ENCODE measurements around the gene SLC25A21. TPM values are rescaled to one million over a fixed set of nuclear protein-coding genes. Genes with fewer than 3 reads are reported as not detected.
"Not testable (repeated sequence)": the region's sequence is repeated elsewhere in the genome, so short reads cannot be mapped to it uniquely, and the experiment has no call there.

Gene SLC25A21
- total RNA-seq, 1 donor from 2014 or later = 1.2 TPM

DNA sequence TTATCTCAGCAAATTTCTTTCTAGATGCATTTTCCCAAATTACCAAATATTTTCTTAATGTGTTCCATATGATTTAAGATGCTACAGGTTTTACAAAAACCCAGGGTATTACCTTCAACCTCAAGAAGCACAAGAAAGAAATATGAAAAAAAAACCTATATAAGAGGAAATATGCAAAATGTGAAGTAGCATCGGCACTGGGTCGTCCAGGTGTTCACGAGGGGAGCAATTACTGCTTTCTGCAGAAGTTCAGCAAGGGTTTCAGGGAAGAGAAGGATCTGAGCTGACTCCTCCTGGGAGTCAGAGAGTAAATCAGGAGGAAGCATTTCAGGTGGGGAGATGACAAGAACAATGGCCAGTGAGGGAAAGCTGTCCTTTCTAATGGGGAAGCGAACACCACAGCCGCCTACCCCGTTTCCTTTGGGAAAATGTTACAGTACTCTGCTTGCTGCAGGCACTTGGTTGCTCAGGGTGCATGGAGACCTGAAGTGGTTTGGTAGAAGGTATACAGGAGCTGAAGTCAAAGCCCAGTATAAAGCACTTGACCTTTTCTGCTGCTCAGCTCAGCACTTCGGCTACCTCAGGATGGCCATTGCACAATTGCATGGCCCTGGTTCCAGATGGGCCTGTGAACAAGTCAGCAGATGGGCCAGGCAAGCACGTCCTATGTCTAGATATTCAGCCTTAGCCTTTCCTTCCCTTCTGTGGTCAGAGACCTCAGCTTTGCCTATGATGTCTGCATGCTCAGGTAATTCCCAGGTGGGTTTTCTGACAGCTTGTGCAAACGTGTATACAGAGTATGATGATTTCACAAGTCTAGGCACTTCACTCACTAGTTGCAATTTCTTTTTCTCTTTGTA lies 355.1 kb downstream of the SLC25A21 start:
- H3K4me1 Mint-ChIP-seq (ENCODE audit: unreplicated experiment) = peaks cover 2% of the 10 kb centered on the region
- no peak overlapping the region for H3K4me3 Mint-ChIP-seq (ENCODE audit: unreplicated experiment)
- no peaks in the 10 kb centered on the region for H3K9me3 Mint-ChIP-seq (ENCODE audit: unreplicated experiment)
- H3K27ac Mint-ChIP-seq (ENCODE audit: unreplicated experiment) = no peak overlapping the region
- no peaks in the 10 kb centered on the region for H3K27me3 Mint-ChIP-seq (ENCODE audit: unreplicated experiment)
- no peaks in the 10 kb centered on the region for H3K36me3 Mint-ChIP-seq (ENCODE audit: low read depth, unreplicated experiment)
- TF ChIP-seq, protein P1, sequence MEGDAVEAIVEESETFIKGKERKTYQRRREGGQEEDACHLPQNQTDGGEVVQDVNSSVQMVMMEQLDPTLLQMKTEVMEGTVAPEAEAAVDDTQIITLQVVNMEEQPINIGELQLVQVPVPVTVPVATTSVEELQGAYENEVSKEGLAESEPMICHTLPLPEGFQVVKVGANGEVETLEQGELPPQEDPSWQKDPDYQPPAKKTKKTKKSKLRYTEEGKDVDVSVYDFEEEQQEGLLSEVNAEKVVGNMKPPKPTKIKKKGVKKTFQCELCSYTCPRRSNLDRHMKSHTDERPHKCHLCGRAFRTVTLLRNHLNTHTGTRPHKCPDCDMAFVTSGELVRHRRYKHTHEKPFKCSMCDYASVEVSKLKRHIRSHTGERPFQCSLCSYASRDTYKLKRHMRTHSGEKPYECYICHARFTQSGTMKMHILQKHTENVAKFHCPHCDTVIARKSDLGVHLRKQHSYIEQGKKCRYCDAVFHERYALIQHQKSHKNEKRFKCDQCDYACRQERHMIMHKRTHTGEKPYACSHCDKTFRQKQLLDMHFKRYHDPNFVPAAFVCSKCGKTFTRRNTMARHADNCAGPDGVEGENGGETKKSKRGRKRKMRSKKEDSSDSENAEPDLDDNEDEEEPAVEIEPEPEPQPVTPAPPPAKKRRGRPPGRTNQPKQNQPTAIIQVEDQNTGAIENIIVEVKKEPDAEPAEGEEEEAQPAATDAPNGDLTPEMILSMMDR (IDR thresholded peaks at IDR 0.05; ENCODE audit: unreplicated experiment) = no peak
- DNase-seq (ENCODE audit: low spot score) = no peak

DNA sequence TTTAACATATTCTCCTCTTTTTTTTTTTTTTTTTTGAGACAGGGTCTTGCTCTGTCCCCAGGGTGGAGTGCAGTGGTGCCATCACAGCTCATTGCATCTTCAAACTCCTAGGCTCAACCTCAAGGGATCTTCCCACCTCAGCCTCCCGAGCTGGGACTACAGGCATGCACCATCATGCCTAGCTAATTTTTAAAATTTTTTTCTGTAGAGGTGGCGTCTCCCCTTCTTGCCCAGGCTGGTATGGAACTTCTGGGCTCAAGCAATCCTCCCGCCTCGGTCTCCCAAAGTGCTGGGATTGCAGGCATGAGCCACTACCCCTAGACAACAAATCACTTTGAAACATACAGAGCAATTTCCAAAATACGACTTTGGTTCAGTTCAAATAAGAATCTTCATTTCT lies 355.9 kb downstream of the SLC25A21 start:
- no peak overlapping the region for H3K27ac Mint-ChIP-seq (ENCODE audit: unreplicated experiment)
- DNase-seq (ENCODE audit: low spot score) = no peak
- no peaks in the 10 kb centered on the region for H3K36me3 Mint-ChIP-seq (ENCODE audit: low read depth, unreplicated experiment)
- H3K9me3 Mint-ChIP-seq (ENCODE audit: unreplicated experiment) = no peaks in the 10 kb centered on the region
- H3K27me3 Mint-ChIP-seq (ENCODE audit: unreplicated experiment) = no peaks in the 10 kb centered on the region
- TF ChIP-seq, protein P1 (IDR thresholded peaks at IDR 0.05; ENCODE audit: unreplicated experiment) = no peak
- H3K4me3 Mint-ChIP-seq (ENCODE audit: unreplicated experiment) = no peak overlapping the region
- peaks cover 2% of the 10 kb centered on the region for H3K4me1 Mint-ChIP-seq (ENCODE audit: unreplicated experiment)

DNA sequence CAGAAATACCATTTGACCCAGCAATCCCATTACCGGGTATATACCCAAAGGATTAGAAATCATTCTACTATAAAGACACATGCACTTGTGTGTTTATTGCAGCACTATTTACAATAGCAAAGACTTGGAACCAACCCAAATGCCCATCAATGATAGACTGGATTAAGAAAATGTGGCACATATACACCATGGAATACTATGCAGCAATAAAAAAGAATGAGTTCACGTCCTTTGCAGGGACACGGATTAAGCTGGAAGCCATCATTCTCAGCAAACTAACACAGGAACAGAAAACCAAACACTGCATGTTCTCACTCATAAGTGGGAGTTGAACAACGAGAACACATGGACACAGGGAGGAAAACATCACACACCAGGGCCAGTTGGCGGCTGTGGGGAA lies 357.6 kb downstream of the SLC25A21 start:
- not testable (repeated sequence) for H3K9me3 Mint-ChIP-seq (ENCODE audit: unreplicated experiment); H3K4me1 Mint-ChIP-seq (ENCODE audit: unreplicated experiment); DNase-seq (ENCODE audit: low spot score); H3K27me3 Mint-ChIP-seq (ENCODE audit: unreplicated experiment); H3K36me3 Mint-ChIP-seq (ENCODE audit: low read depth, unreplicated experiment); H3K4me3 Mint-ChIP-seq (ENCODE audit: unreplicated experiment); H3K27ac Mint-ChIP-seq (ENCODE audit: unreplicated experiment)

DNA sequence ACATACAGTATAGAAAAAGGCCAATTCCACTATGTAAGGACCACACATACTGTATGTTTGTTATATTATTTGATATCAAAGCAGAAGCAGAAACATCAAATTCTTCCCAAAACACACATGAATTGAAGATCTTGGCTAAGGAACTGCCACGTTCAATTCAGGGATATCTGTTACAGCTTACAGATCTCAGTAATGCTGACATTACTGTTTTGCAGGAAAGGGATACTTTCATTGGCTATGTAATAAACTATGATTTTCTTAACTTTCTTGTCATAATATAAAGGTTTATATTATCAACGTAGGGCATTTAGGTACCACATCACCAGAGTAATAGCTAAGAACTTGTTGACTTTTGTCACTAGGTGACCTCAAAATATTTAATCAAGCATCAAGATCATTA lies 362.2 kb downstream of the SLC25A21 start:
- no peaks in the 10 kb centered on the region for H3K9me3 Mint-ChIP-seq (ENCODE audit: unreplicated experiment)
- TF ChIP-seq, protein P1 (IDR thresholded peaks at IDR 0.05; ENCODE audit: unreplicated experiment) = no peak
- H3K36me3 Mint-ChIP-seq (ENCODE audit: low read depth, unreplicated experiment) = no peaks in the 10 kb centered on the region
- no peak overlapping the region for H3K4me3 Mint-ChIP-seq (ENCODE audit: unreplicated experiment)
- H3K4me1 Mint-ChIP-seq (ENCODE audit: unreplicated experiment) = no peaks in the 10 kb centered on the region
- no peaks in the 10 kb centered on the region for H3K27me3 Mint-ChIP-seq (ENCODE audit: unreplicated experiment)
- H3K27ac Mint-ChIP-seq (ENCODE audit: unreplicated experiment) = no peak overlapping the region
- no peak for DNase-seq (ENCODE audit: low spot score)

DNA sequence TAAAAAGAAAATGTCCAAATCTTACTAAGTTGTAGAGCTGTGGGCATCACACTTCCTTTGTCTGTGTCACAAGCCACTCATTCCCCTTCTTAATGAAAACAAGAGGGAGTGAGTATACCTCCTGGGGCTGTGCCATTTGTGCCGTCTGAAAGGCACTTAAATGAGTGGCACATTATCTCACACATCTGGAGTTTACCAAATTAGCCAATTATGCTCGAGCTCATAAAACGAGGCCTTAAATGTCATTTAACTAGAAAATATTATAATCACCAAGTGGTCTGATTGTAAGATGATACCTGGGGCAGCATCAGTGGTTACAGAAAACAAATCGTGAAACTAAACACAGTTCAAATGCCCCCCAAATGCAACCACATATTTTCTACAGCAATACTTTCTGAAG lies 364.7 kb downstream of the SLC25A21 start:
- H3K4me3 Mint-ChIP-seq (ENCODE audit: unreplicated experiment) = no peak overlapping the region
- H3K4me1 Mint-ChIP-seq (ENCODE audit: unreplicated experiment) = no peaks in the 10 kb centered on the region
- no peaks in the 10 kb centered on the region for H3K36me3 Mint-ChIP-seq (ENCODE audit: low read depth, unreplicated experiment)
- no peak for DNase-seq (ENCODE audit: low spot score)
- H3K27me3 Mint-ChIP-seq (ENCODE audit: unreplicated experiment) = no peaks in the 10 kb centered on the region
- TF ChIP-seq, protein P1 (IDR thresholded peaks at IDR 0.05; ENCODE audit: unreplicated experiment) = no peak
- H3K27ac Mint-ChIP-seq (ENCODE audit: unreplicated experiment) = no peak overlapping the region
- H3K9me3 Mint-ChIP-seq (ENCODE audit: unreplicated experiment) = no peaks in the 10 kb centered on the region

Data from endothelial cell (in vitro differentiated cells).